Measurements from ENCODE around the gene ECSIT.

DNA sequence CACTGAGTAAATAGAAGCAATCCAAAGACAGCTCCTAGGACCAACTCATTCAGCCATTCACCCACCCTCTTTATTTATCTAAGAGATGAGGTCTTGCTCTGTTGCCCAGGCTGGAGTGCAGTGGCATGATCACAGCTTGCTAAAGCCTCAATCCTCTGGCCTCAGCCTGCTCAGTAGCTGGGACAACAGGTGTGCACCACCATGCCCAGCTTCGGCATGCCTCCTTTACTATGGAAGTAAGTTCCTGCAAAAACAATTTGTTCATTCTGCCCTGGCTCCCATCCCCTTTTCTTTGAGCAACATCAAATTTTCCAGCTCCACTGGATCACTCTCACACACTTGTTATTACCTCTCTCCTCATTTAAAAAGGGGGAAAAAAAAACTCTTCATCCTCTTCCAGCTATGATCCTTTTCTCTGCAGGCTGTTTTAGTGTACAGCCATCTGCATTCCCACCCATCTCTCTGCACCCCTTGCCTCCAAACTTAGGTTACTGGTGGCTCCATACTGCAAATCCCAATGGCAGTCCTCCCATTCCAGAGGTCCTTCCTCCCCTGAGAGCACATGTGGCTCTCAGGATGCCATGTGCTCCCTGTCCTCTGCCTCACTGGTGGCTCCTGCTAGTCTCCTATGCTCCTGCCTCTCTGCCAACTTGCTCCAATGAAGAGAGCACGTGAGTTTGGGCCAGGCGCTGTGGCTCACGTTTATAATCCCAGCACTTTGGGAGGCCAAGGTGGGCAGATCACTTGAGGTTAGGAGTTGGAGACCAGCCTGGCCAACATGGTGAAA is 27.9 kb upstream of the ECSIT start:
- no peak for TF ChIP-seq POU6F1 (CRISPR knock-in tag; IDR thresholded peaks at IDR 0.05; ENCODE audit: borderline replicate concordance, low read depth)
- TF ChIP-seq TCF4 (CRISPR knock-in tag; IDR thresholded peaks at IDR 0.05; ENCODE audit: borderline replicate concordance): no peak
- no peak for TF ChIP-seq RARB (CRISPR knock-in tag; IDR thresholded peaks at IDR 0.05)
- TF ChIP-seq CREB5 (CRISPR knock-in tag; IDR thresholded peaks at IDR 0.05; ENCODE audit: low read depth): no peak
- TF ChIP-seq PATZ1 (CRISPR knock-in tag; IDR thresholded peaks at IDR 0.05; ENCODE audit: borderline replicate concordance): no peak
- TF ChIP-seq ZC3H10 (CRISPR knock-in tag; IDR thresholded peaks at IDR 0.05): no peak
- TF ChIP-seq ISL1 (CRISPR knock-in tag; IDR thresholded peaks at IDR 0.05): no peak
- TF ChIP-seq TOX (CRISPR knock-in tag; IDR thresholded peaks at IDR 0.05; ENCODE audit: borderline replicate concordance): no peak

Data from SK-N-SH treated with all-trans-retinoic acid at 6 μM for 48 hours (cell line).